ENCODE results near the gene RAB21.

Gene RAB21

GRCh38 chr12:71727958-71728357 is 26.7 kb upstream of the RAB21 start:
- no peaks in the 10 kb centered on the region for H3K9me3 ChIP-seq (ENCODE audit: control insufficient read depth in 2 of 2, low read length in 2 of 2)

GRCh38 chr12:71730936-71731335 is 23.7 kb upstream of the RAB21 start:
- Histone ChIP-seq H3K27me3 (ENCODE audit: control insufficient read depth in 2 of 2, insufficient read depth in 2 of 2, low read length in 2 of 2) (no peaks in the 10 kb centered on the region), H3K4me1 (ENCODE audit: control insufficient read depth in 2 of 2, insufficient read depth in 2 of 2, low read length in 2 of 2) (no peaks in the 10 kb centered on the region), H3K36me3 (ENCODE audit: control insufficient read depth in 2 of 2, insufficient read depth in 2 of 2, low read length in 2 of 2) (no peaks in the 10 kb centered on the region), H3K9me3 (ENCODE audit: control insufficient read depth in 2 of 2, low read length in 2 of 2) (no peaks in the 10 kb centered on the region), H3K4me3 (ENCODE audit: low read length in 2 of 2) (no peak overlapping the region), H3K9ac (ENCODE audit: low read depth in 1 of 2, low read length in 2 of 2) (no peak overlapping the region), H3K27ac (ENCODE audit: low read depth in 2 of 2, low read length in 2 of 2) (no peak overlapping the region)

More at GRCh38 chr12:71727958-71728357, 26.7 kb upstream of the RAB21 start:
- Histone ChIP-seq H3K9ac (ENCODE audit: low read depth in 1 of 2, low read length in 2 of 2) (no peak overlapping the region), H3K36me3 (ENCODE audit: control insufficient read depth in 2 of 2, insufficient read depth in 2 of 2, low read length in 2 of 2) (no peaks in the 10 kb centered on the region), H3K27me3 (ENCODE audit: control insufficient read depth in 2 of 2, insufficient read depth in 2 of 2, low read length in 2 of 2) (no peaks in the 10 kb centered on the region), H3K27ac (ENCODE audit: low read depth in 2 of 2, low read length in 2 of 2) (no peak overlapping the region), H3K4me3 (ENCODE audit: low read length in 2 of 2) (no peak overlapping the region), H3K4me1 (ENCODE audit: control insufficient read depth in 2 of 2, insufficient read depth in 2 of 2, low read length in 2 of 2) (no peaks in the 10 kb centered on the region)

GRCh38 chr12:71731439-71732356 is 23.0 kb upstream of the RAB21 start:
- Histone ChIP-seq H3K4me1 (ENCODE audit: control insufficient read depth in 2 of 2, insufficient read depth in 2 of 2, low read length in 2 of 2) (no peaks in the 10 kb centered on the region), H3K9ac (ENCODE audit: low read depth in 1 of 2, low read length in 2 of 2) (no peak overlapping the region), H3K4me3 (ENCODE audit: low read length in 2 of 2) (no peak overlapping the region), H3K36me3 (ENCODE audit: control insufficient read depth in 2 of 2, insufficient read depth in 2 of 2, low read length in 2 of 2) (no peaks in the 10 kb centered on the region), H3K9me3 (ENCODE audit: control insufficient read depth in 2 of 2, low read length in 2 of 2) (no peaks in the 10 kb centered on the region), H3K27ac (ENCODE audit: low read depth in 2 of 2, low read length in 2 of 2) (no peak overlapping the region), H3K27me3 (ENCODE audit: control insufficient read depth in 2 of 2, insufficient read depth in 2 of 2, low read length in 2 of 2) (no peaks in the 10 kb centered on the region)

- Histone ChIP-seq H3K36me3 (ENCODE audit: control insufficient read depth in 2 of 2, insufficient read depth in 2 of 2, low read length in 2 of 2) (no peaks in the 10 kb centered on the region), H3K4me3 (ENCODE audit: low read length in 2 of 2) (no peak overlapping the region)
Measured at GRCh38 chr12:71732357-71732712, 22.3 kb upstream of the RAB21 start.

GRCh38 chr12:71737197-71737596 is 17.5 kb upstream of the RAB21 start:
- no peak overlapping the region for H3K4me3 ChIP-seq (ENCODE audit: low read length in 2 of 2)
- no peak overlapping the region for H3K27ac ChIP-seq (ENCODE audit: low read depth in 2 of 2, low read length in 2 of 2)
- H3K4me1 ChIP-seq (ENCODE audit: control insufficient read depth in 2 of 2, insufficient read depth in 2 of 2, low read length in 2 of 2) = no peaks in the 10 kb centered on the region
- no peak overlapping the region for H3K9ac ChIP-seq (ENCODE audit: low read depth in 1 of 2, low read length in 2 of 2)
- H3K27me3 ChIP-seq (ENCODE audit: control insufficient read depth in 2 of 2, insufficient read depth in 2 of 2, low read length in 2 of 2) = no peaks in the 10 kb centered on the region
- H3K9me3 ChIP-seq (ENCODE audit: control insufficient read depth in 2 of 2, low read length in 2 of 2) = no peaks in the 10 kb centered on the region
- no peaks in the 10 kb centered on the region for H3K36me3 ChIP-seq (ENCODE audit: control insufficient read depth in 2 of 2, insufficient read depth in 2 of 2, low read length in 2 of 2)

More at GRCh38 chr12:71732357-71732712, 22.3 kb upstream of the RAB21 start:
- H3K9me3 ChIP-seq (ENCODE audit: control insufficient read depth in 2 of 2, low read length in 2 of 2) = no peaks in the 10 kb centered on the region
- no peaks in the 10 kb centered on the region for H3K27me3 ChIP-seq (ENCODE audit: control insufficient read depth in 2 of 2, insufficient read depth in 2 of 2, low read length in 2 of 2)
- no peaks in the 10 kb centered on the region for H3K4me1 ChIP-seq (ENCODE audit: control insufficient read depth in 2 of 2, insufficient read depth in 2 of 2, low read length in 2 of 2)
- no peak overlapping the region for H3K27ac ChIP-seq (ENCODE audit: low read depth in 2 of 2, low read length in 2 of 2)
- H3K9ac ChIP-seq (ENCODE audit: low read depth in 1 of 2, low read length in 2 of 2) = no peak overlapping the region

- no peaks in the 10 kb centered on the region for H3K4me1 ChIP-seq (ENCODE audit: control insufficient read depth in 2 of 2, insufficient read depth in 2 of 2, low read length in 2 of 2)
- H3K27ac ChIP-seq (ENCODE audit: low read depth in 2 of 2, low read length in 2 of 2) = no peak overlapping the region
- no peaks in the 10 kb centered on the region for H3K36me3 ChIP-seq (ENCODE audit: control insufficient read depth in 2 of 2, insufficient read depth in 2 of 2, low read length in 2 of 2)
- no peak overlapping the region for H3K4me3 ChIP-seq (ENCODE audit: low read length in 2 of 2)
- no peak overlapping the region for H3K9ac ChIP-seq (ENCODE audit: low read depth in 1 of 2, low read length in 2 of 2)
- no peaks in the 10 kb centered on the region for H3K27me3 ChIP-seq (ENCODE audit: control insufficient read depth in 2 of 2, insufficient read depth in 2 of 2, low read length in 2 of 2)
- H3K9me3 ChIP-seq (ENCODE audit: control insufficient read depth in 2 of 2, low read length in 2 of 2) = no peaks in the 10 kb centered on the region
Measured at GRCh38 chr12:71742998-71743397, 11.7 kb upstream of the RAB21 start.

- Histone ChIP-seq H3K27me3 (ENCODE audit: control insufficient read depth in 2 of 2, insufficient read depth in 2 of 2, low read length in 2 of 2) (no peaks in the 10 kb centered on the region), H3K4me3 (ENCODE audit: low read length in 2 of 2) (no peak overlapping the region), H3K9me3 (ENCODE audit: control insufficient read depth in 2 of 2, low read length in 2 of 2) (no peaks in the 10 kb centered on the region)
Measured at GRCh38 chr12:71744522-71745300, 10.0 kb upstream of the RAB21 start.

GRCh38 chr12:71746974-71747611 is 7.6 kb upstream of the RAB21 start:
- no peak overlapping the region for H3K4me3 ChIP-seq (ENCODE audit: low read length in 2 of 2)
- no peaks in the 10 kb centered on the region for H3K9me3 ChIP-seq (ENCODE audit: control insufficient read depth in 2 of 2, low read length in 2 of 2)
- H3K27me3 ChIP-seq (ENCODE audit: control insufficient read depth in 2 of 2, insufficient read depth in 2 of 2, low read length in 2 of 2) = no peaks in the 10 kb centered on the region
- no peaks in the 10 kb centered on the region for H3K4me1 ChIP-seq (ENCODE audit: control insufficient read depth in 2 of 2, insufficient read depth in 2 of 2, low read length in 2 of 2)
- H3K36me3 ChIP-seq (ENCODE audit: control insufficient read depth in 2 of 2, insufficient read depth in 2 of 2, low read length in 2 of 2) = no peaks in the 10 kb centered on the region
- no peak overlapping the region for H3K9ac ChIP-seq (ENCODE audit: low read depth in 1 of 2, low read length in 2 of 2)
- H3K27ac ChIP-seq (ENCODE audit: low read depth in 2 of 2, low read length in 2 of 2) = no peak overlapping the region

More at GRCh38 chr12:71744522-71745300, 10.0 kb upstream of the RAB21 start:
- Histone ChIP-seq H3K27ac (ENCODE audit: low read depth in 2 of 2, low read length in 2 of 2) (no peak overlapping the region), H3K4me1 (ENCODE audit: control insufficient read depth in 2 of 2, insufficient read depth in 2 of 2, low read length in 2 of 2) (no peaks in the 10 kb centered on the region), H3K36me3 (ENCODE audit: control insufficient read depth in 2 of 2, insufficient read depth in 2 of 2, low read length in 2 of 2) (no peaks in the 10 kb centered on the region), H3K9ac (ENCODE audit: low read depth in 1 of 2, low read length in 2 of 2) (no peak overlapping the region)

- H3K27me3 ChIP-seq (ENCODE audit: control insufficient read depth in 2 of 2, insufficient read depth in 2 of 2, low read length in 2 of 2) = no peaks in the 10 kb centered on the region
- no peak overlapping the region for H3K9ac ChIP-seq (ENCODE audit: low read depth in 1 of 2, low read length in 2 of 2)
- no peaks in the 10 kb centered on the region for H3K9me3 ChIP-seq (ENCODE audit: control insufficient read depth in 2 of 2, low read length in 2 of 2)
- no peaks in the 10 kb centered on the region for H3K36me3 ChIP-seq (ENCODE audit: control insufficient read depth in 2 of 2, insufficient read depth in 2 of 2, low read length in 2 of 2)
- no peak overlapping the region for H3K27ac ChIP-seq (ENCODE audit: low read depth in 2 of 2, low read length in 2 of 2)
- no peaks in the 10 kb centered on the region for H3K4me1 ChIP-seq (ENCODE audit: control insufficient read depth in 2 of 2, insufficient read depth in 2 of 2, low read length in 2 of 2)
- H3K4me3 ChIP-seq (ENCODE audit: low read length in 2 of 2) = no peak overlapping the region
Measured at GRCh38 chr12:71748081-71748850, 6.4 kb upstream of the RAB21 start.

Data from mucosa of rectum (tissue), 2 donors.